Measurements from ENCODE around the gene OR6N1.

Gene OR6N1

GRCh38 chr1:158754420-158754819 is 17.6 kb downstream of the OR6N1 start, which contains the start of gene OR6K6:
TSS of gene OR6K6 (plus strand) at chr1:158754720. CDS start at chr1:158754888, 168 bp downstream.
- no peak within 1 kb of the TSS for H3K4me3 ChIP-seq (ENCODE audit: low read depth, low read length)
- no peak for TF ChIP-seq CTCF (IDR thresholded peaks at IDR 0.05; ENCODE audit: low read depth, low read length)

GRCh38 chr1:158752155-158752712 is 19.8 kb downstream of the OR6N1 start:
- TF ChIP-seq CTCF (IDR thresholded peaks at IDR 0.05; ENCODE audit: low read depth, low read length) = no peak
- H3K4me3 ChIP-seq (ENCODE audit: low read depth, low read length) = no peak overlapping the region

GRCh38 chr1:158735848-158736247 is 36.1 kb downstream of the OR6N1 start:
- no peak for TF ChIP-seq CTCF (IDR thresholded peaks at IDR 0.05; ENCODE audit: low read depth, low read length)
- H3K4me3 ChIP-seq (ENCODE audit: low read depth, low read length) = no peak overlapping the region

- H3K4me3 ChIP-seq (ENCODE audit: low read depth, low read length) = no peak overlapping the region
- TF ChIP-seq CTCF (IDR thresholded peaks at IDR 0.05; ENCODE audit: low read depth, low read length) = no peak
These were observed 39.5 kb downstream of the OR6N1 start for GRCh38 chr1:158732524-158732923.

GRCh38 chr1:158731707-158732106 is 40.3 kb downstream of the OR6N1 start:
- H3K4me3 ChIP-seq (ENCODE audit: low read depth, low read length) = no peak overlapping the region
- no peak for TF ChIP-seq CTCF (IDR thresholded peaks at IDR 0.05; ENCODE audit: low read depth, low read length)

- no peak overlapping the region for H3K4me3 ChIP-seq (ENCODE audit: low read depth, low read length)
- TF ChIP-seq CTCF (IDR thresholded peaks at IDR 0.05; ENCODE audit: low read depth, low read length) = no peak
These were observed 41.5 kb downstream of the OR6N1 start for GRCh38 chr1:158730453-158730852.

GRCh38 chr1:158728510-158729225 is 43.3 kb downstream of the OR6N1 start:
- no peak overlapping the region for H3K4me3 ChIP-seq (ENCODE audit: low read depth, low read length)
- no peak for TF ChIP-seq CTCF (IDR thresholded peaks at IDR 0.05; ENCODE audit: low read depth, low read length)

All from WI38 (cell line).